H4 (cell line): ENCODE measurements around the gene PKM. TPM values are rescaled to one million over a fixed set of nuclear protein-coding genes. Genes with fewer than 3 reads are reported as not detected.
"Not testable (repeated sequence)": the region's sequence is repeated elsewhere in the genome, so short reads cannot be mapped to it uniquely, and the experiment has no call there.

ENCODE experiments used
- DNase-seq: peaks from one replicate; pipeline ENCODE4 v3.0.0-alpha.2; 2015; ENCODE audit warnings: low spot score
- total RNA-seq: library from RNA; depleted of rRNA; stranded (reverse); fragments of >200 nt; shearing (Covaris generic); gene quantifications from 2 replicates; pipeline ENCODE4 v1.2.3, GENCODE V29; 2014

PKM gene
- total RNA-seq, 1 experiment from 2014 or later: 2,595 TPM

GRCh38 chr15:72176743-72177142 lies 54.2 kb downstream of the PKM start:
- no peak for DNase-seq

GRCh38 chr15:72176159-72176558 lies 54.8 kb downstream of the PKM start:
- DNase-seq: no peak

- no peak for DNase-seq
Measured at GRCh38 chr15:72175186-72176044, 55.6 kb downstream of the PKM start.

GRCh38 chr15:72174551-72175165 lies 56.3 kb downstream of the PKM start:
- DNase-seq: no peak

- no peak for DNase-seq
Measured at GRCh38 chr15:72173864-72174550, 57.0 kb downstream of the PKM start.

- DNase-seq: no peak
Measured at GRCh38 chr15:72173401-72173800, 57.6 kb downstream of the PKM start.

GRCh38 chr15:72172796-72173195 lies 58.2 kb downstream of the PKM start:
- no peak for DNase-seq

- not testable (repeated sequence) for DNase-seq
Measured at GRCh38 chr15:72171978-72172377, 59.0 kb downstream of the PKM start.

- DNase-seq: no peak
Measured at GRCh38 chr15:72170691-72171090, 60.3 kb downstream of the PKM start.

GRCh38 chr15:72169921-72170611 lies 60.9 kb downstream of the PKM start:
- no peak for DNase-seq

- no peak for DNase-seq
Measured at GRCh38 chr15:72169236-72169920, 61.6 kb downstream of the PKM start.

- DNase-seq: no peak
Measured at GRCh38 chr15:72168808-72169190, 62.2 kb downstream of the PKM start.

- DNase-seq: no peak
Measured at GRCh38 chr15:72168131-72168807, 62.7 kb downstream of the PKM start.

- DNase-seq: no peak
Measured at GRCh38 chr15:72167445-72167844, 63.5 kb downstream of the PKM start.

GRCh38 chr15:72166716-72167417 lies 64.1 kb downstream of the PKM start:
- DNase-seq: no peak

- no peak for DNase-seq
Measured at GRCh38 chr15:72163719-72164118, 67.3 kb downstream of the PKM start.

GRCh38 chr15:72162569-72162968 lies 68.4 kb downstream of the PKM start:
- DNase-seq: no peak

GRCh38 chr15:72161361-72162132 lies 69.4 kb downstream of the PKM start:
- no peak for DNase-seq

- no peak for DNase-seq
Measured at GRCh38 chr15:72160696-72161245, 70.2 kb downstream of the PKM start.
